ENCODE measurements around the gene P2RX6. TPM values are rescaled to one million over a fixed set of nuclear protein-coding genes. Genes with fewer than 3 reads are reported as not detected.

P2RX6 gene
- total and polyA plus RNA-seq, 9 of the 15 experiments (the other 6 are each of a cell fraction or from before 2014, with no cell fraction given): 0.01 to 3.9 (median 1.5) TPM; not detected in 1

GRCh38 chr22:21075516-21076138 is 60.7 kb downstream of the P2RX6 start:
- POLR2A ChIA-PET: interaction anchor here (0.9 to 4.1 kb wide), 6 partner anchors 11 to 85 kb away, joined by 3 to 51 read pairs (median 5); no protein-coding TSS in a partner anchor
- no TSS peak for BruUV-seq (replicated peaks)
- no peak for ATAC-seq
- TF ChIP-seq ZNF444 (CRISPR knock-in tag; IDR thresholded peaks at IDR 0.05) (no peak), MTA2 (IDR thresholded peaks at IDR 0.05; ENCODE audit: low read depth) (no peak), PPARD (CRISPR knock-in tag; IDR thresholded peaks at IDR 0.05) (no peak), ARID3B (CRISPR knock-in tag; IDR thresholded peaks at IDR 0.05; ENCODE audit: borderline replicate concordance) (0 out of 2 replicates have a peak, but pooled peaks have one; percentile 58), ZNF695 (CRISPR knock-in tag; IDR thresholded peaks at IDR 0.05) (peak; percentile 50; the same call in 1 of the 2 replicates), HIVEP1 (CRISPR knock-in tag; IDR thresholded peaks at IDR 0.05) (0 out of 2 replicates have a peak, but pooled peaks have one; percentile 22), FOXJ3 (CRISPR knock-in tag; IDR thresholded peaks at IDR 0.05) (no peak), DLX4 (CRISPR knock-in tag; IDR thresholded peaks at IDR 0.05) (no peak), MED1 (CRISPR knock-in tag; IDR thresholded peaks at IDR 0.05; ENCODE audit: borderline replicate concordance) (no peak), RREB1 (CRISPR knock-in tag; IDR thresholded peaks at IDR 0.05) (peak; percentile 80; the same call in 1 of the 2 replicates), CXXC5 (CRISPR knock-in tag; IDR thresholded peaks at IDR 0.05) (no peak)

More at GRCh38 chr22:21075516-21076138, 60.7 kb downstream of the P2RX6 start:
- H3K4me1 ChIP-seq (replicated peaks in 1 of 2; ENCODE audit: control insufficient read depth in 2 of 2, insufficient read depth in 2 of 2, low read length in 2 of 2): peaks cover 0 to 26% of the 10 kb centered on the region in 2 experiments; a peak in 2 of 5 replicates
- H3K79me2 ChIP-seq (ENCODE audit: control insufficient read depth, insufficient read depth, low read length): no peaks in the 10 kb centered on the region
- H3K9ac ChIP-seq (ENCODE audit: insufficient read depth in 1 of 2, low read depth in 2 of 2, low read length in 2 of 2): peak overlapping the region in 1 of 2 experiments; percentile 51; a peak in 2 of 4 replicates
- CTCF ChIA-PET (ENCODE audit: low intra/inter-chr PET ratio): interaction anchor here (0.5 to 0.6 kb wide), 2 partner anchors 17 to 179 kb away, joined by 3 to 5 read pairs; no protein-coding TSS in a partner anchor
- no peaks in the 10 kb centered on the region for H3K9me1 ChIP-seq (ENCODE audit: control insufficient read depth, insufficient read depth, low read length)
- peaks cover 6% of the 10 kb centered on the region for H4K20me1 ChIP-seq (replicated peaks; ENCODE audit: control insufficient read depth, insufficient read depth, low read length)
- H3K4me3 ChIP-seq: no peak overlapping the region
- intact Hi-C loops (cut with micrococcal nuclease) (no loop called here), in situ Hi-C loops (cut with MboI) (no loop called here)
- H2AFZ ChIP-seq (ENCODE audit: low read depth, low read length): no peak overlapping the region
- peaks cover 5% of the 10 kb centered on the region for H3K9me3 ChIP-seq (replicated peaks; ENCODE audit: control insufficient read depth, insufficient read depth, low read depth, low read length)
- no peaks in the 10 kb centered on the region for H3K36me3 ChIP-seq (ENCODE audit: control insufficient read depth, insufficient read depth, low read length)
- H3K27me3 ChIP-seq (ENCODE audit: control insufficient read depth in 2 of 2, insufficient read depth in 2 of 2, low read length in 2 of 2): peaks cover 63 to 74% of the 10 kb centered on the region in 2 experiments
- H3K4me2 ChIP-seq (ENCODE audit: insufficient read depth, low read length): no peak overlapping the region
- WGBS (ENCODE audit: insufficient coverage, low coverage, missing lambda C conversion rate): 9% methylated on average over 14 of the region's 14 CpGs
- DNase-seq (ENCODE audit: extremely low read depth in 1 of 4, low spot score in 3 of 4) (peak in 2 of 4 experiments; percentile 18 to 58), FAIRE-seq (no peak)
- H3K27ac ChIP-seq (ENCODE audit: extremely low read depth, low read depth, low read length): no peak overlapping the region

Measured in K562 (cell line).